H54 (cell line): ENCODE results near the gene FOXL2.

Experiments used
- DNase-seq: peaks from one replicate; pipeline ENCODE4 v3.0.0; 2011; ENCODE audit warnings: low spot score, mixed read lengths; ENCODE audit not compliant: insufficient read length
- FAIRE-seq: peaks from 3 replicates; lab custom pipeline; 2011; peaks lifted over from hg19 to GRCh38; lab: Jason Lieb, UNC
- POLR2A ChIP-seq: IDR thresholded peaks from 2 replicates; pipeline ENCODE4 v1.6.1; 2011; ENCODE audit warnings: low read depth, mild to moderate bottlenecking, low read length

The FOXL2 gene

GRCh38 chr3:138950006-138950644, 3.2 kb upstream of the FOXL2 start:
- no peak for TF ChIP-seq POLR2A
- FAIRE-seq (no peak), DNase-seq (no peak)

DNA sequence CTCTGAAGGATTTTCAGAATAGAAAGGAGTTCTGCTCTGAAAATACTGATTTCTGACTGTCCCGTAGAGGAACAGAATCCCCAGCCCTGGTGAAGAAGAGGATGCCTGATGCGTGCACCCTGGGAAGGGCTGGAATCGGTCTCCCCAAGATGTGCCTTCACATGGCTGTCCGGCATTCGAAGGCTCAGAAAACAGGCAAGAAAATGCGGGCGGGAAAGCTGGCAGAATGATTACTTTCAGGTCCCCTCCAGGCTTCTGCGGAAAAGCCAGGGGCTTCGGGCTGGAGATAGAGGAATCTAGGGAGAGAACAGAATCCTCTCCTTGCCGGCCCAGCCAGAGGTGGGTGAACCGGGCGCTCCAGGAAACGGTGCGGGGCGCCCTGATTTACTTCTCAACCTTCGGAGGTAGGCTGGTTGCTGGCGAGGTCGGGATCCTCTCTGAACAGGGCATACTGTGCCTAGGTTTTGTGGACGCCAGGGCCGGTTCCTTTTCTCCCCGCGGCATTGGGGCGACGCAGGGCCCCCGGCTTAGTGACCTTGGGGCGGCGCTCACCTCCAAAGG, 2.6 kb upstream of the FOXL2 start:
- DNase-seq (no peak), FAIRE-seq (no peak)
- no peak for TF ChIP-seq POLR2A

DNA sequence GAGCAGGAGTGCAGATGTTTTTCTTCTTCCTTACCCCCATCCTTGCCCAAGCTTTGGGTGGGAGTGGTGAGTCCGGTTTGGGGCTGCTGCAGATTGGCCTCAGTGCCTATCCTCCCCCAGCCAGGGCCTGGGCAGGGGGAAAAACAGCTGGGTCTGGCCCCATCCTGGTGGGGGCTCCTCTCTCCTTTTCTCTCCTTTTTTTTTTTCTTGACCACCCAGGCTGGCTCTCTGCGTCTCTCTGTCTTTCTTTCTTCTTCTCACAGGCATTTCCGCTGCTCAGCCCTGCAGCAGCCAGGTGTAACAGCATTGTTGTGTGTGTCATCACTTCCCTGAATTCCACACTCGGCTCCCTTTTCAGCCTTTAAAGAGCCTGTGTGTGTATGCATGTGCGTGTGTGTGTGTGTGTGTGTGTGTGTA, 2.1 kb upstream of the FOXL2 start:
- DNase-seq (no peak), FAIRE-seq (no peak)
- no peak for TF ChIP-seq POLR2A

- FAIRE-seq: no peak
- no peak for DNase-seq
- no peak for TF ChIP-seq POLR2A
Observed at GRCh38 chr3:138948371-138949001, 1.5 kb upstream of the FOXL2 start.

DNA sequence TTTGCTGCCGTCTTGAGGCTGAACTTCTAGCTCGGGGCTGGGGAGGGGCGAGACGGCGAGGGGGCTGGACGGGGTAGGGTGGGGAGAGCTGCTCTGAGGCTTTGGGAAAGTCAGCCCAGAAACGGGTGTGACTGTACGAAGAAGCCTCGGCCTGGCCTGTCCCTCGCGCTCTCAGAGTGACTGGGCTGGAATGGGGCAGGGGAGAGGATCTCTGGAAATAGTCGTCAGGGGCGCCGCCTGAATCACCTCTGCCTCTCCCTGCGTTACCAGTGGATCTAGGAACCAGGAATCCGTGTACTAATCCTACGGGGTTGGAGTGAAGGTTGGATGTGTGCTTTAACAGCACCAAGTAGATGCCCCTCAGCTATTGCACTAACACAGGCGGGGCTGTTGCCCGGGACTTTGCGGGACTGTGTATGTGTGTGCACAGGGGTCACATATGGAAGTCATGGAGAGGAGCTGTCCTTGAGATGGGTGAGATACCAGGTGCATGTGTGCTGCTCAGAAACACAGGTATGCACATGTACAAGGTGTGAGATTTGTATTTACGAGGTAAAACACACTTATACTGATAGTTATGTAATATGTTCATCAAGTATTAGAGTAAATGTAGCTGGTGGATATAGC, 671 bp upstream of the FOXL2 start:
- FAIRE-seq (no peak), DNase-seq (no peak)
- no peak for TF ChIP-seq POLR2A

DNA sequence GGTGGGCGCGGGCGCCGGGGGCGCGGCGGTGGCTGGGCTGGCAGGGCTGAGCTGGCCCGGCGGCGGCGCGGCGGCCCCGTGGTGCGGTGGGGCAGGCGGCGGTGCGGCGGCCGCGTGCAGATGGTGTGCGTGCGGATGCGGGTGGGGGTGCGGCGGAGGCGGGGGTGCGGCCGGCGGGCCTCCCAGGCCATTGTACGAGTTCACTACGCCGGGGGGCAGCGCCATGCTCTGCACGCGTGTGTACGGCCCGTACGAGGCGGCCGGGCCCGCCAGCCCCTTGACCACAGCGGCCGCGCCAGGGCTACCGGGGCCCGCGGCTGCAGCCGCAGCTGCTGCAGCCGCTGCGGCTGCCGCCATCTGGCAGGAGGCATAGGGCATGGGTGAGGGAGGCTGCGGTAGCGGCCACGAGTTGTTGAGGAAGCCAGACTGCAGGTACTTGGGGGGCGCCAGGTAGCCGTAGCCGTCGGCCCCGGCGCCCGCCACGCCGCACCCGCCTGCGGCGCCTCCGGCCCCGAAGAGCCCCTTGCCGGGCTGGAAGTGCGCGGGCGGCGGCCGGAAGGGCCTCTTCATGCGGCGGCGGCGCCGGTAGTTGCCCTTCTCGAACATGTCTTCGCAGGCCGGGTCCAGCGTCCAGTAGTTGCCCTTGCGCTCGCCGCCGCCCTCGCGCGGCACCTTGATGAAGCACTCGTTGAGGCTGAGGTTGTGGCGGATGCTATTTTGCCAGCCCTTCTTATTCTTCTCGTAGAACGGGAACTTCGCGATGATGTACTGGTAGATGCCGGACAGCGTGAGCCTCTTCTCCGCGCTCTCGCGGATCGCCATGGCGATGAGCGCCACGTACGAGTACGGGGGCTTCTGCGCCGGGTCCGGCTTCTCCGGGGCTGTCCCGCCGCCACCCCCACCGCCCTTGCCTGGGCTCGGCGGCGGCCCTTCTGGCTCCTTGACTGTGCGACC, 951 bp downstream of the FOXL2 start:
- FAIRE-seq: no peak
- no peak for DNase-seq
- TF ChIP-seq POLR2A: no peak

DNA sequence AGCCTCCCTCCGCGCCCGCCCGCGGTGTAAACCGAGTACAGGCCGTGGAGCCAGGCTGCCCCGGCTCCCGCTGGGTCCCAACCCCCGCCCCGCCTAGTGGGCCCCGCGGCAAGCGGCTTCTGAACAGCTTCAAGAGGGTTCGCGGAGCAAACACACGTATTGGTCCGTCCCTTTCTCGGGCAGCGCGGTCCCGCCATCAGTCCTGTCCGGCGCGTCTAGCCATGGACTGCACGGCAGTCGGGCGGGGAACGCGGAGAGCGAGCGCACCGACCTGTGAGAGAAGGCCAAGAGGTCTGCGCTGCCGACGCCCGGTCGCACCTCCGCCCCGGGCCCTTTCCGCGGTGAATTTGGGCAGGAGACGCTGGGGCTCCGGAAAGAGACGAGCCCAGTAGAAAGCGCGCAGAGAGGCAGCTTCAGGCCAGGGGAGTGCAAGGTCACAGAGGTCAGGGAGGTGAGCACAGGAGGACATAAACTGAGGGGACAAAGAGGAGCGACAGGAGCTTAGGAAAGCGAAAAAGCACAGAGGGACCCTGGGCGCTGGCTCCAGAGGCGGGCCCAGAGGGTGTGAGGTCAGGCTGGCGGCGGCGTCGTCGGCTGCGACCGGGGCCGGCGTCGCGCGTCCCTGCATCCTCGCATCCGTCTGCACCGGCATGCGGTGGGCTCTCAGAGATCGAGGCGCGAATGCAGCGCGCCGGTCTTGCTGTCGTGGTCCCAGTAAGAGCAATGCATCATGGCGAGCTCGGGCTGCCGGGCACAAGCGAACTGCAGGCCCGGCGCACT, 1.8 kb downstream of the FOXL2 start:
- FAIRE-seq: no peak
- no peak for TF ChIP-seq POLR2A

DNA sequence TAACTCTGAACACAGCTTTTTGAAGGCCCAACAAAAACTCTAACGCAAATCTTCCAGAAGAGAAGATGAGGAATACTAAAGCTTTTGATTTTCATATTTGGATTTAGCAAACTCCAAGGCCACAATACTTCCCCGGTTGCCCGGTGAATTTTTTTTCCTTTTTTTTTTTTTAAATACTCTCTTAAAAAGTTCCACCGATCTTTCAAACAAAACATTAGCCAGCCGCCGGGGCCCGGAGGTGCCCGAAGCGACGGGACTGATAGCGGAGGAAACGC, 2.3 kb downstream of the FOXL2 start:
- DNase-seq: no peak
- TF ChIP-seq POLR2A: no peak
- FAIRE-seq: no peak

More for the DNA sequence above, 1.8 kb downstream of the FOXL2 start:
- no peak for DNase-seq

DNA sequence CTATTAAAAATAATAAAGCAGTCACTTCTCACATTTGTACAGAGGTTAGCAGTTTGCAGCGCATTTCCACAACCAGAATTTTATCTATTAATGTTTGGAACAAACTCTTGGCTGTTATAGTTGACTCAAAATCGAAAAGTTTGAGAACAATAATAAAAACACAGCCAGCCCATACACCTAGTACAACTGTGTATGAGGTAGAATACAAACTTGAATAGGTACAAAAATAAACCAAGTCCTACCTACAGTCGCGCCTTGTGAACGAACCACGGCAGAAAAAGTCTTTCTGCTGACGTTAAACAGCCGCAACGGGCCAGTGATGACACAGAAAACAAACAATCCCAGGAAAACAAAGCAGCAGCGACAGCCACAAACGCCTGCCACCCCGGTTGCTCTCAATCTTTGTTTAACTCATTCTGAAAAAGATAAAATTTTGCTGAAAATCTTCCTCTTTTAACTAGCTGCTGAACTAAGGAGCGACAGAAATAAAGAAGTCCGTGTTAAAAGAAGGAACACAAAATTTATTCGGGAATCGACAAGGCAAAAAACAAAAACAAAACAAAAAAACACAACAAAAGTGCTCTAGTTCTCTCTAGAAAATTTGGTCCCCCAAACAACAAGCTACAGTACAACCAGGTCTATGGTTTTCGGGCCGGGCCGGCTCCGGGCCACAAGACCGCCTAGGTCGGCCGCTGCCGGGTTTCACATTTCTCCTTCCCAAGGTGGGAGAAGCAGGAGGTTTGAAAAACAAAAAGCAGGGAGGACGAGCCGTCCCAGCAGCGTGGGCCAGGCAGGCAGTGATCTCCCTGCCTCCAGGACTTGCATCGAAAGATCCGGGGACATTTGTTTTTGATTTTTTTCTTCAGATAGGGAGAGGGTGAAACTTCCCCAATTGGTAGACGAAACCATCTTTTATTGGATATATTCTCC, 2.9 kb downstream of the FOXL2 start:
- DNase-seq: no peak
- TF ChIP-seq POLR2A: no peak
- FAIRE-seq: no peak

DNA sequence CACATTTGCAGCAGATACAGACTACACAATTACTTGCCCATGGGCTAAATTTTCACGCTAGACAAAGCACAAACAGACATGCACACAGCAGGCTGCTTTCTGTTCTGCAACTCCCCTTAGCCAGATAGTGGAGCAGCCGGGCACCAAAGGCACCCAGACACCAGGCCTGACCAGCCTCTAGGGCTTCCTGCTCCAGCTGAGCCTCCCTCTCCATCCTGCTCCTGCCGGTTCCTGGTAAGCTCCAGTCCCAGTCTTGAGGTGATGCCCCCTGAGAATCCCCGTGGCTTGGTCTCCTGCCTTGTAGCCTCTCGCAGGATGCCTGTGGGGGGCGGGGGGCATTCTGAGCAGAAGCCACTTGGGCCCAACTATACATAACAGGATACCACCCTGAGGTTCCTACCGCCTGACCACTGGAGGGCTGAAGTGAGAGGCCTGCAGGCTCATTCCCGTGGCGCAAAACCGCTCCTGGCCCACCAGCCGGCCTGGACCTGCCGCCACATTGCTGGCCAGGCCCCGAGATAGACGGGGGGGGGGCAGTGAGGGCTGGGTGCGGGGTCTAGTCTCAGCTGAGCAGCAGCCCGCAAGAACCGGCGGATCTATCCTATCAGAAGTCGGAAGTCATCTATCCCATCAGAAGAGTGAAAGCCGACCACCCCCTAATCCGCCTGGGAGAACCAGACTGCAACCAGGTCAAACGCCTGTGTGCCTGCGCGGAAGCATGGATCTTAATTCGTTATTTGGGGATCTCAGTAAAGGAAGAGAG, 3.9 kb downstream of the FOXL2 start:
- DNase-seq: no peak
- FAIRE-seq: no peak
- TF ChIP-seq POLR2A: no peak

GRCh38 chr3:138942271-138942670, 4.7 kb downstream of the FOXL2 start:
- DNase-seq (no peak), FAIRE-seq (no peak)
- TF ChIP-seq POLR2A: no peak
